K562 (cell line): ENCODE data around the gene BANP. TPM values are rescaled to one million over a fixed set of nuclear protein-coding genes. Genes with fewer than 3 reads are reported as not detected.

ENCODE experiments used
- ATAC-seq: fragments of 200-7000 bp; cut with Tn5 transposase; 3 replicates; pipeline ENCODE4 v1.9.1; 2020; ENCODE audit warnings: moderate library complexity
- BruUV-seq: library from RNA; stranded (reverse); fragments of 400-500 nt; replicated peaks from 2 replicates; lab custom pipeline; 2021; lab: Mats Ljungman, UMichigan
- CTCF ChIA-PET: fragments of 300-600 bp; formaldehyde crosslinking; extraction: SDS; loops from one replicate; lab custom pipeline; 2021; ENCODE audit warnings: low intra/inter-chr PET ratio; lab: Yijun Ruan, JAX
- POLR2A ChIA-PET: fragments of 300-600, 350-650 bp; sonication (Branson Sonifier 250); formaldehyde crosslinking; extraction: SDS; loops from one replicate; lab custom pipeline; 2021; ENCODE audit warnings: antibody characterized with exemption, inconsistent platforms; lab: Yijun Ruan, JAX
- DNase-seq, 4 experiments: peaks; one replicate each; pipeline versions ENCODE4 v3.0.0 to v3.0.0-alpha.2; 2011 to 2018; ENCODE audit warnings: low spot score in 3 of 4, mixed read lengths in 3 of 4; ENCODE audit errors: extremely low read depth in 1 of 4
- FAIRE-seq: peaks from 2 replicates; lab custom pipeline; 2011; peaks lifted over from hg19 to GRCh38; lab: Jason Lieb, UNC
- H2AFZ ChIP-seq: 2 replicates; pipeline ENCODE4 v1.6.0; 2011; ENCODE audit warnings: low read depth, low read length, control low read depth, inconsistent platforms
- H3K27ac ChIP-seq: fragments of 200-600 bp; 3 replicates; pipeline ENCODE4 v1.8.0; 2011; ENCODE audit warnings: low read depth, mild to moderate bottlenecking, control low read depth, inconsistent platforms, low read length, moderate library complexity, mixed read lengths; ENCODE audit errors: extremely low read depth
- H3K27me3 ChIP-seq, 2 experiments: fragments of 300-600 bp in 1 of 2; 2 replicates in 1 of 2; 3 replicates in 1 of 2; pipeline versions ENCODE4 v1.6.0 to v1.8.0; 2011; ENCODE audit warnings: inconsistent platforms in 2 of 2, low read length in 2 of 2, mild to moderate bottlenecking in 1 of 2, mixed read lengths in 1 of 2, moderate library complexity in 1 of 2; ENCODE audit not compliant: control insufficient read depth in 2 of 2, insufficient read depth in 2 of 2
- H3K36me3 ChIP-seq: fragments of 300-600 bp; 3 replicates; pipeline ENCODE4 v1.8.0; 2011; ENCODE audit warnings: mild to moderate bottlenecking, low read length, inconsistent platforms; ENCODE audit not compliant: control insufficient read depth, insufficient read depth
- H3K4me1 ChIP-seq, 2 experiments: fragments of 200-600 bp in 1 of 2; replicated peaks in 1 of 2; 2 replicates in 1 of 2; 3 replicates in 1 of 2; pipeline versions ENCODE4 v1.5.1 to v1.8.0; 2011; ENCODE audit warnings: inconsistent platforms in 2 of 2, low read length in 2 of 2, mild to moderate bottlenecking in 1 of 2, mixed read lengths in 1 of 2, moderate library complexity in 1 of 2; ENCODE audit not compliant: control insufficient read depth in 2 of 2, insufficient read depth in 2 of 2
- H3K4me2 ChIP-seq: 2 replicates; pipeline ENCODE4 v1.6.1; 2011; ENCODE audit warnings: low read length, control low read depth, inconsistent platforms, mixed read lengths; ENCODE audit not compliant: insufficient read depth
- H3K4me3 ChIP-seq: fragments of 200-600 bp; sonication (generic), shearing (Covaris generic); 2 replicates; pipeline ENCODE4 v1.5.1; 2016; ENCODE audit warnings: control low read depth, inconsistent platforms
- H3K79me2 ChIP-seq: fragments of 200-600 bp; 3 replicates; pipeline ENCODE4 v1.8.0; 2011; ENCODE audit warnings: low read length, inconsistent platforms; ENCODE audit not compliant: control insufficient read depth, insufficient read depth
- H3K9ac ChIP-seq, 2 experiments: 2 replicates each; pipeline versions ENCODE4 v1.6.0 to v1.6.1; 2011; ENCODE audit warnings: low read depth in 2 of 2, low read length in 2 of 2, control low read depth in 1 of 2, inconsistent platforms in 1 of 2, mild to moderate bottlenecking in 1 of 2, mixed read lengths in 1 of 2; ENCODE audit not compliant: insufficient read depth in 1 of 2
- H3K9me1 ChIP-seq: one replicate; pipeline ENCODE4 v1.6.0; 2011; ENCODE audit warnings: inconsistent platforms, mild to moderate bottlenecking, low read length, moderate library complexity; ENCODE audit not compliant: control insufficient read depth, insufficient read depth
- H3K9me3 ChIP-seq: replicated peaks from 2 replicates; pipeline ENCODE4 v1.5.1; 2011; ENCODE audit warnings: low read depth, low read length, inconsistent platforms; ENCODE audit not compliant: control insufficient read depth, insufficient read depth
- H4K20me1 ChIP-seq: replicated peaks from 2 replicates; pipeline ENCODE4 v1.6.1; 2011; ENCODE audit warnings: low read length, inconsistent platforms, mixed read lengths; ENCODE audit not compliant: control insufficient read depth, insufficient read depth
- ESRRA ChIP-seq: fragments of 450-650 bp; IDR thresholded peaks from 2 replicates; pipeline ENCODE4 v1.6.1; 2014; ENCODE audit warnings: low read depth, mild to moderate bottlenecking, moderate library complexity, borderline replicate concordance
- HDAC1 ChIP-seq, 2 experiments: fragments of 450-650 bp; IDR thresholded peaks; 2 replicates each; pipeline ENCODE4 v1.6.1; 2016 to 2017; ENCODE audit warnings: inconsistent platforms in 1 of 2, mild to moderate bottlenecking in 1 of 2, moderate library complexity in 1 of 2
- JUND ChIP-seq, 2 experiments: IDR thresholded peaks; 2 replicates in 1 of 2; 3 replicates in 1 of 2; pipeline ENCODE4 v1.6.1; 2011; ENCODE audit warnings: borderline replicate concordance in 2 of 2, low read depth in 2 of 2, low read length in 2 of 2, improper control_type of control experiment in 1 of 2, missing biosample characterization in 1 of 2, missing genetic modification characterization in 1 of 2, missing genetic modification reagents in 1 of 2
- MEIS2 ChIP-seq: fragments of 450-650 bp; IDR thresholded peaks from 2 replicates; pipeline ENCODE4 v1.6.1; 2014; ENCODE audit warnings: mild to moderate bottlenecking; ENCODE audit not compliant: partially characterized antibody
- NFRKB ChIP-seq: fragments of 450-650 bp; IDR thresholded peaks from 2 replicates; pipeline ENCODE4 v1.6.1; 2016; ENCODE audit warnings: low read depth
- RBBP5 ChIP-seq: fragments of 200-600 bp; sonication (generic); IDR thresholded peaks from 2 replicates; pipeline ENCODE4 v1.6.1; 2012; ENCODE audit warnings: borderline replicate concordance, mild to moderate bottlenecking, low read length, control low read depth, inconsistent platforms; ENCODE audit not compliant: insufficient read depth, poor library complexity, severe bottlenecking
- SMARCB1 ChIP-seq: IDR thresholded peaks from 2 replicates; pipeline ENCODE4 v1.6.1; 2011; ENCODE audit warnings: improper control_type of control experiment, low read depth; ENCODE audit not compliant: insufficient read length
- WGBS: fragments of 100-300 bp; shearing (Covaris generic); methylation state at CpG from one replicate; pipeline ENCODE4 v1.1.6; 2016; ENCODE audit warnings: low coverage, mixed read lengths; ENCODE audit not compliant: insufficient coverage; ENCODE audit errors: missing lambda C conversion rate; 5-methylcytosine and 5-hydroxymethylcytosine counted together
- in situ Hi-C: fragments of 300-500 bp; cut with MboI; formaldehyde crosslinking; loops from 4 replicates; pipeline ENCODE4 v1.15.0; 2018; ENCODE audit warnings: inconsistent platforms, mixed read lengths
- intact Hi-C: fragments of 100-400 bp; cut with micrococcal nuclease; formaldehyde crosslinking; loops from 2 replicates; pipeline ENCODE4 v1.14.2; 2022
- polyA plus RNA-seq, 8 experiments: library from polyadenylated mRNA; depleted of rRNA in 4 of 8; stranded (reverse) in 5 of 8; unstranded in 3 of 8; fragments of >200 nt; fragmentation: Nextera tagmentation in 2 of 8; fragmentation: Illumina TruSeq in 1 of 8; extraction: Ambion mirVana in 2 of 8; extraction: Trizol in 1 of 8; gene quantifications; 2 replicates each; pipeline versions ENCODE4 v1.2.1 to v1.2.3, GENCODE V29; 2011 to 2014; ENCODE audit warnings: inconsistent platforms in 1 of 8, missing spikeins in 1 of 8
- total RNA-seq, 7 experiments: library from RNA; depleted of rRNA in 6 of 7; stranded (reverse); fragments of >200 nt in 6 of 7; fragmentation: Illumina TruSeq in 2 of 7; extraction: Trizol in 2 of 7; gene quantifications; 2 replicates each; pipeline versions ENCODE4 v1.2.1 to v1.2.3, GENCODE V29; 2011 to 2021; ENCODE audit warnings: low replicate concordance in 1 of 7
- TF ChIP-seq, protein P1 (sequence below), 3 experiments: fragments of 200-800 bp in 1 of 3; fragments of 250-450 bp in 1 of 3; fragments of 450-650 bp in 1 of 3; sonication (Bioruptor Pico) in 1 of 3; sonication (Bioruptor generic) in 1 of 3; formaldehyde crosslinking in 1 of 3; IDR thresholded peaks; 2 replicates each; pipeline versions ENCODE4 v1.6.1 to v1.8.0; 2016 to 2022; ENCODE audit warnings: mild to moderate bottlenecking in 2 of 3, missing genetic modification characterization in 2 of 3, missing compliant biosample characterization in 1 of 3, moderate library complexity in 1 of 3
- TF ChIP-seq, protein P2 (sequence below): sonication (generic); formaldehyde crosslinking; IDR thresholded peaks from 2 replicates; pipeline ENCODE4 v1.8.1; 2023; ENCODE audit warnings: mild to moderate bottlenecking, missing genetic modification reagents
- TF ChIP-seq, protein P3 (sequence below): fragments of 250-450 bp; sonication (Bioruptor Pico); IDR thresholded peaks from 2 replicates; pipeline ENCODE4 v1.4.0; 2020; ENCODE audit warnings: mild to moderate bottlenecking, moderate library complexity, borderline replicate concordance
- TF ChIP-seq, protein P4 (sequence below): fragments of 250-450 bp; sonication (Bioruptor Pico); IDR thresholded peaks from 2 replicates; pipeline ENCODE4 v1.5.0; 2020; ENCODE audit warnings: mild to moderate bottlenecking

Gene BANP
- total and polyA plus RNA-seq, 9 of the 15 experiments (the other 6 are each of a cell fraction or from before 2014, with no cell fraction given) = 4.6 to 22.1 (median 15.6) TPM

DNA sequence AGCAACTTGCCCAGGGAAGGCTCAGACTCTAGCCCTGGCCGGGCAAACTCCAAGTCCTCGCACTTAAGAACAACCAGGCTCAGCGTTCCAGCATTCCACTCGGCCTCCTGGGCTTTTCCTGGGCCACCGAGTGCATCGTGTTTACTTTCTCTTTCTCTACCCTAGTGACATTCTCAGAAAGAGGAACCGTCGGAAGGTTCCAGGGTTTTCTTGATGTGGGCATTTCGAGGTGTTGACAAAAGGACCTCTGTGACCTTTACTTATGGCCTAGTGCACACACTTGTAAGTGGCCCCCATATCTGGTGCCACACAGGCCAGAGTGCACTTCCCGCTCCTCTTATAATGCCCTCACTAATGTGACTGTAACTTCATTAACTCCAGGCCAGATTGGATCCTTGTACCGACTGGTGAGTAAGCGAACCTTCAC is 3.1 kb upstream of the BANP start:
- Histone ChIP-seq H3K4me1 (peaks cover 13 to 29% of the 10 kb centered on the region in 2 experiments; a peak in 4 of 5 replicates), H3K27me3 (no peaks in the 10 kb centered on the region), H3K9ac (peak overlapping the region in 1 of 2 experiments; percentile 61; a peak in 1 of 4 replicates), H3K4me3 (no peak overlapping the region), H3K9me3 (no peaks in the 10 kb centered on the region), H4K20me1 (no peaks in the 10 kb centered on the region), H3K4me2 (peak overlapping the region; percentile 45), H2AFZ (peak overlapping the region; percentile 51), H3K36me3 (peaks cover 4% of the 10 kb centered on the region; the same call in 1 of the 3 replicates), H3K9me1 (no peaks in the 10 kb centered on the region), H3K27ac (0 out of 3 replicates have a peak overlapping the region, but pooled peaks have one; percentile 4), H3K79me2 (peaks cover 16% of the 10 kb centered on the region)
- no peak for ATAC-seq
- CTCF ChIA-PET = no interaction called here
- DNase-seq = no peak
- POLR2A ChIA-PET = interaction anchor here (0.7 kb wide), 1 partner anchor 318 kb away, joined by 3 read pairs; no protein-coding TSS in a partner anchor
- in situ Hi-C loops (no loop called here), intact Hi-C loops (no loop called here)
- WGBS = 33% methylated on average over 8 of the region's 12 CpGs
- FAIRE-seq = no peak
- BruUV-seq = no TSS peak
- TF ChIP-seq NFRKB (no peak), SMARCB1 (no peak), ESRRA (peak; percentile 22; the same call in 1 of the 2 replicates), MEIS2 (peak; percentile 14), JUND (IDR thresholded peaks at IDR 0.05; ENCODE audit: borderline replicate concordance, low read depth, low read length) (no peak), JUND (tag; IDR thresholded peaks at IDR 0.05; ENCODE audit: borderline replicate concordance, low read depth, low read length) (0 out of 3 replicates have a peak, but pooled peaks have one; percentile 16), RBBP5 (no peak), HDAC1 (IDR thresholded peaks at IDR 0.05) (no peak)
- TF ChIP-seq, protein P1, sequence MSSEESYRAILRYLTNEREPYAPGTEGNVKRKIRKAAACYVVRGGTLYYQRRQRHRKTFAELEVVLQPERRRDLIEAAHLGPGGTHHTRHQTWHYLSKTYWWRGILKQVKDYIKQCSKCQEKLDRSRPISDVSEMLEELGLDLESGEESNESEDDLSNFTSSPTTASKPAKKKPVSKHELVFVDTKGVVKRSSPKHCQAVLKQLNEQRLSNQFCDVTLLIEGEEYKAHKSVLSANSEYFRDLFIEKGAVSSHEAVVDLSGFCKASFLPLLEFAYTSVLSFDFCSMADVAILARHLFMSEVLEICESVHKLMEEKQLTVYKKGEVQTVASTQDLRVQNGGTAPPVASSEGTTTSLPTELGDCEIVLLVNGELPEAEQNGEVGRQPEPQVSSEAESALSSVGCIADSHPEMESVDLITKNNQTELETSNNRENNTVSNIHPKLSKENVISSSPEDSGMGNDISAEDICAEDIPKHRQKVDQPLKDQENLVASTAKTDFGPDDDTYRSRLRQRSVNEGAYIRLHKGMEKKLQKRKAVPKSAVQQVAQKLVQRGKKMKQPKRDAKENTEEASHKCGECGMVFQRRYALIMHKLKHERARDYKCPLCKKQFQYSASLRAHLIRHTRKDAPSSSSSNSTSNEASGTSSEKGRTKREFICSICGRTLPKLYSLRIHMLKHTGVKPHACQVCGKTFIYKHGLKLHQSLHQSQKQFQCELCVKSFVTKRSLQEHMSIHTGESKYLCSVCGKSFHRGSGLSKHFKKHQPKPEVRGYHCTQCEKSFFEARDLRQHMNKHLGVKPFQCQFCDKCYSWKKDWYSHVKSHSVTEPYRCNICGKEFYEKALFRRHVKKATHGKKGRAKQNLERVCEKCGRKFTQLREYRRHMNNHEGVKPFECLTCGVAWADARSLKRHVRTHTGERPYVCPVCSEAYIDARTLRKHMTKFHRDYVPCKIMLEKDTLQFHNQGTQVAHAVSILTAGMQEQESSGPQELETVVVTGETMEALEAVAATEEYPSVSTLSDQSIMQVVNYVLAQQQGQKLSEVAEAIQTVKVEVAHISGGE (CRISPR knock-in tag; IDR thresholded peaks at IDR 0.05) = peak in 1 of 3 experiments; percentile 21; a peak in 1 of 6 replicates
- TF ChIP-seq, protein P2, sequence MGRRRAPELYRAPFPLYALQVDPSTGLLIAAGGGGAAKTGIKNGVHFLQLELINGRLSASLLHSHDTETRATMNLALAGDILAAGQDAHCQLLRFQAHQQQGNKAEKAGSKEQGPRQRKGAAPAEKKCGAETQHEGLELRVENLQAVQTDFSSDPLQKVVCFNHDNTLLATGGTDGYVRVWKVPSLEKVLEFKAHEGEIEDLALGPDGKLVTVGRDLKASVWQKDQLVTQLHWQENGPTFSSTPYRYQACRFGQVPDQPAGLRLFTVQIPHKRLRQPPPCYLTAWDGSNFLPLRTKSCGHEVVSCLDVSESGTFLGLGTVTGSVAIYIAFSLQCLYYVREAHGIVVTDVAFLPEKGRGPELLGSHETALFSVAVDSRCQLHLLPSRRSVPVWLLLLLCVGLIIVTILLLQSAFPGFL (CRISPR knock-in tag) = no peak
- TF ChIP-seq, protein P3, sequence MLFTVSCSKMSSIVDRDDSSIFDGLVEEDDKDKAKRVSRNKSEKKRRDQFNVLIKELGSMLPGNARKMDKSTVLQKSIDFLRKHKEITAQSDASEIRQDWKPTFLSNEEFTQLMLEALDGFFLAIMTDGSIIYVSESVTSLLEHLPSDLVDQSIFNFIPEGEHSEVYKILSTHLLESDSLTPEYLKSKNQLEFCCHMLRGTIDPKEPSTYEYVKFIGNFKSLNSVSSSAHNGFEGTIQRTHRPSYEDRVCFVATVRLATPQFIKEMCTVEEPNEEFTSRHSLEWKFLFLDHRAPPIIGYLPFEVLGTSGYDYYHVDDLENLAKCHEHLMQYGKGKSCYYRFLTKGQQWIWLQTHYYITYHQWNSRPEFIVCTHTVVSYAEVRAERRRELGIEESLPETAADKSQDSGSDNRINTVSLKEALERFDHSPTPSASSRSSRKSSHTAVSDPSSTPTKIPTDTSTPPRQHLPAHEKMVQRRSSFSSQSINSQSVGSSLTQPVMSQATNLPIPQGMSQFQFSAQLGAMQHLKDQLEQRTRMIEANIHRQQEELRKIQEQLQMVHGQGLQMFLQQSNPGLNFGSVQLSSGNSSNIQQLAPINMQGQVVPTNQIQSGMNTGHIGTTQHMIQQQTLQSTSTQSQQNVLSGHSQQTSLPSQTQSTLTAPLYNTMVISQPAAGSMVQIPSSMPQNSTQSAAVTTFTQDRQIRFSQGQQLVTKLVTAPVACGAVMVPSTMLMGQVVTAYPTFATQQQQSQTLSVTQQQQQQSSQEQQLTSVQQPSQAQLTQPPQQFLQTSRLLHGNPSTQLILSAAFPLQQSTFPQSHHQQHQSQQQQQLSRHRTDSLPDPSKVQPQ (CRISPR knock-in tag) = no peak
- TF ChIP-seq, protein P4, sequence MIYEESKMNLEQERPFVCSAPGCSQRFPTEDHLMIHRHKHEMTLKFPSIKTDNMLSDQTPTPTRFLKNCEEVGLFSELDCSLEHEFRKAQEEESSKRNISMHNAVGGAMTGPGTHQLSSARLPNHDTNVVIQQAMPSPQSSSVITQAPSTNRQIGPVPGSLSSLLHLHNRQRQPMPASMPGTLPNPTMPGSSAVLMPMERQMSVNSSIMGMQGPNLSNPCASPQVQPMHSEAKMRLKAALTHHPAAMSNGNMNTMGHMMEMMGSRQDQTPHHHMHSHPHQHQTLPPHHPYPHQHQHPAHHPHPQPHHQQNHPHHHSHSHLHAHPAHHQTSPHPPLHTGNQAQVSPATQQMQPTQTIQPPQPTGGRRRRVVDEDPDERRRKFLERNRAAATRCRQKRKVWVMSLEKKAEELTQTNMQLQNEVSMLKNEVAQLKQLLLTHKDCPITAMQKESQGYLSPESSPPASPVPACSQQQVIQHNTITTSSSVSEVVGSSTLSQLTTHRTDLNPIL = no peak
